Measurements from ENCODE around the gene RASAL1. TPM values are rescaled to one million over a fixed set of nuclear protein-coding genes. Genes with fewer than 3 reads are reported as not detected.
A peak's percentile ranks its signal among the peaks of the same experiment; 100 is the strongest.

The RASAL1 gene
- total and polyA plus RNA-seq, 2 experiments from 2014 or later = 2.7 to 8.2 TPM

GRCh38 chr12:113137861-113138783 lies 2.6 kb upstream of the RASAL1 start (continued):
- TF ChIP-seq ZNF462 (CRISPR knock-in tag; IDR thresholded peaks at IDR 0.05) = no peak

- no peaks in the 10 kb centered on the region for H4K20me1 ChIP-seq (replicated peaks; ENCODE audit: insufficient read depth)
- Mint-ChIP-seq H3K36me3 (ENCODE audit: low read depth) (no peaks in the 10 kb centered on the region), H3K27me3 (ENCODE audit: insufficient read depth, low read depth, poor library complexity) (peaks cover 18% of the 10 kb centered on the region), H3K4me1 (peaks cover 15% of the 10 kb centered on the region), H3K27ac (no peak overlapping the region), H3K4me3 (peak overlapping the region; percentile 32; the same call in 1 of the 3 replicates), H3K9me3 (no peaks in the 10 kb centered on the region)
- no peak for DNase-seq (ENCODE audit: low spot score)
- H3K9me2 ChIP-seq (ENCODE audit: insufficient read depth) = no peaks in the 10 kb centered on the region
- no peak overlapping the region for H3K27ac ChIP-seq (ENCODE audit: low read depth)
- H2AFZ ChIP-seq = no peak overlapping the region
- TF ChIP-seq CREB1 (CRISPR knock-in tag; IDR thresholded peaks at IDR 0.05; ENCODE audit: low read depth) (no peak), ZNF114 (CRISPR knock-in tag; IDR thresholded peaks at IDR 0.05) (no peak)
- H3K79me2 ChIP-seq (replicated peaks; ENCODE audit: insufficient read depth) = no peaks in the 10 kb centered on the region
- no peak overlapping the region for H3K4me3 ChIP-seq
- peaks cover 8% of the 10 kb centered on the region for H3K27me3 ChIP-seq (ENCODE audit: insufficient read depth)
- H3F3A ChIP-seq (replicated peaks; ENCODE audit: low read depth) = 0 out of 2 replicates have a peak, but pooled peaks cover 4% of the 10 kb centered on the region
- peaks cover 14% of the 10 kb centered on the region for H3K4me1 ChIP-seq (ENCODE audit: insufficient read depth)
- H3K36me3 ChIP-seq (ENCODE audit: insufficient read depth) = no peaks in the 10 kb centered on the region
- ATAC-seq = no peak
- no peak overlapping the region for H3K4me2 ChIP-seq
Measured at GRCh38 chr12:113136990-113137511, 1.5 kb upstream of the RASAL1 start.

Measured in GM23338 (cell line).